Mesendoderm (in vitro differentiated cells): ENCODE results near the gene MAP3K13.

Experiments
- DNase-seq: peaks from one replicate; pipeline ENCODE4 v3.0.0; 2013
- H2AK5ac ChIP-seq: 2 replicates; pipeline ENCODE4 v1.6.1; 2013; ENCODE audit warnings: low read length, inconsistent platforms
- H2BK120ac ChIP-seq: 2 replicates; pipeline ENCODE4 v1.6.1; 2013; ENCODE audit warnings: low read depth, mild to moderate bottlenecking, low read length, moderate library complexity, mixed read lengths
- H2BK15ac ChIP-seq: replicated peaks from 2 replicates; pipeline ENCODE4 v1.6.1; 2013; ENCODE audit warnings: low read depth, mild to moderate bottlenecking, moderate library complexity
- H2BK5ac ChIP-seq: 2 replicates; pipeline ENCODE4 v1.6.1; 2013; ENCODE audit warnings: low read length, inconsistent platforms
- H3K18ac ChIP-seq: 2 replicates; pipeline ENCODE4 v1.6.1; 2013; ENCODE audit warnings: mild to moderate bottlenecking, low read length, mixed read lengths
- H3K23ac ChIP-seq: one replicate; pipeline ENCODE4 v1.6.1; 2013; ENCODE audit warnings: low read length
- H3K27ac ChIP-seq: 2 replicates; pipeline ENCODE4 v1.5.1; 2013; ENCODE audit warnings: low read depth, mild to moderate bottlenecking, inconsistent platforms, low read length, moderate library complexity
- H3K27me3 ChIP-seq: 2 replicates; pipeline ENCODE4 v1.6.1; 2013; ENCODE audit warnings: low read length, control low read depth, mild to moderate bottlenecking, inconsistent platforms; ENCODE audit not compliant: insufficient read depth, poor library complexity
- H3K36me3 ChIP-seq: 2 replicates; pipeline ENCODE4 v1.6.1; 2013; ENCODE audit warnings: low read length, inconsistent platforms; ENCODE audit not compliant: control insufficient read depth, insufficient read depth
- H3K4ac ChIP-seq: one replicate; pipeline ENCODE4 v1.6.1; 2013; ENCODE audit warnings: low read depth, mild to moderate bottlenecking, low read length, moderate library complexity
- H3K4me1 ChIP-seq: 2 replicates; pipeline ENCODE4 v1.6.1; 2013; ENCODE audit warnings: low read depth, low read length, inconsistent platforms; ENCODE audit not compliant: control insufficient read depth
- H3K4me2 ChIP-seq: 2 replicates; pipeline ENCODE4 v1.6.1; 2013; ENCODE audit warnings: low read length
- H3K4me3 ChIP-seq: 2 replicates; pipeline ENCODE4 v1.5.1; 2013; ENCODE audit warnings: mild to moderate bottlenecking, low read length
- H3K56ac ChIP-seq: one replicate; pipeline ENCODE4 v1.6.1; 2013; ENCODE audit warnings: low read length
- H3K79me1 ChIP-seq: 2 replicates; pipeline ENCODE4 v1.6.1; 2013; ENCODE audit warnings: low read length, inconsistent platforms
- H3K79me2 ChIP-seq: 2 replicates; pipeline ENCODE4 v1.6.1; 2013; ENCODE audit warnings: mild to moderate bottlenecking, low read length; ENCODE audit not compliant: control insufficient read depth, insufficient read depth
- H3K9ac ChIP-seq: 2 replicates; pipeline ENCODE4 v1.6.1; 2013; ENCODE audit warnings: low read length, inconsistent platforms
- H4K5ac ChIP-seq: one replicate; pipeline ENCODE4 v1.6.1; 2013; ENCODE audit warnings: low read length
- H4K8ac ChIP-seq: one replicate; pipeline ENCODE4 v1.6.1; 2013; ENCODE audit warnings: low read depth, mild to moderate bottlenecking, control low read depth, low read length, moderate library complexity
- WGBS: extraction: QIAGEN DNeasy Blood & Tissue Kit; methylation state at CpG from one replicate; pipeline ENCODE4 v1.1.7; 2013; ENCODE audit warnings: low lambda C conversion rate, missing lambda C conversion rate; ENCODE audit not compliant: insufficient coverage; ENCODE audit errors: extremely low coverage; 5-methylcytosine and 5-hydroxymethylcytosine counted together

Gene MAP3K13

GRCh38 chr3:185423178-185423577 is 60.2 kb downstream of the MAP3K13 start:
- Histone ChIP-seq H2BK5ac (no peak overlapping the region), H3K79me2 (no peaks in the 10 kb centered on the region), H3K36me3 (no peaks in the 10 kb centered on the region), H2AK5ac (no peak overlapping the region), H3K79me1 (no peaks in the 10 kb centered on the region), H3K23ac (no peak overlapping the region), H3K9ac (no peak overlapping the region), H4K5ac (no peak overlapping the region), H3K4me3 (no peak overlapping the region), H3K27ac (no peak overlapping the region), H3K56ac (no peak overlapping the region), H3K4me1 (no peaks in the 10 kb centered on the region), H2BK15ac (no peak overlapping the region), H3K4me2 (no peak overlapping the region), H3K27me3 (no peaks in the 10 kb centered on the region), H3K18ac (no peak overlapping the region), H4K8ac (no peak overlapping the region), H3K4ac (no peak overlapping the region), H2BK120ac (no peak overlapping the region)
- peak; percentile 18 for DNase-seq
- WGBS, result no CpG with 5 or more reads among the region's 3 CpGs

GRCh38 chr3:185424435-185424834 is 61.5 kb downstream of the MAP3K13 start:
- Histone ChIP-seq H3K79me2 (no peaks in the 10 kb centered on the region), H4K8ac (no peak overlapping the region), H4K5ac (no peak overlapping the region), H3K9ac (no peak overlapping the region), H3K23ac (no peak overlapping the region), H2BK15ac (no peak overlapping the region), H3K79me1 (no peaks in the 10 kb centered on the region), H3K4me3 (no peak overlapping the region), H3K4me2 (no peak overlapping the region), H2BK5ac (no peak overlapping the region), H2BK120ac (no peak overlapping the region), H3K27ac (no peak overlapping the region), H3K36me3 (no peaks in the 10 kb centered on the region), H2AK5ac (no peak overlapping the region), H3K27me3 (no peaks in the 10 kb centered on the region), H3K18ac (no peak overlapping the region), H3K4ac (no peak overlapping the region), H3K56ac (no peak overlapping the region), H3K4me1 (no peaks in the 10 kb centered on the region)
- no CpG with 5 or more reads among the region's 1 CpG for WGBS
- no peak for DNase-seq

- Histone ChIP-seq H4K5ac (no peak overlapping the region), H3K27ac (no peak overlapping the region), H3K23ac (no peak overlapping the region), H3K27me3 (no peaks in the 10 kb centered on the region), H3K4me1 (no peaks in the 10 kb centered on the region), H2AK5ac (no peak overlapping the region), H3K9ac (no peak overlapping the region), H3K79me1 (no peaks in the 10 kb centered on the region), H2BK120ac (no peak overlapping the region), H2BK5ac (no peak overlapping the region), H3K56ac (no peak overlapping the region), H4K8ac (no peak overlapping the region), H2BK15ac (no peak overlapping the region), H3K18ac (no peak overlapping the region), H3K4me3 (no peak overlapping the region), H3K4me2 (no peak overlapping the region), H3K36me3 (no peaks in the 10 kb centered on the region), H3K4ac (no peak overlapping the region), H3K79me2 (no peaks in the 10 kb centered on the region)
- no CpG with 5 or more reads among the region's 4 CpGs for WGBS
- DNase-seq, result no peak
These were observed 67.4 kb downstream of the MAP3K13 start for GRCh38 chr3:185430375-185430774.

GRCh38 chr3:185439745-185440466 is 77.0 kb downstream of the MAP3K13 start:
- Histone ChIP-seq H3K56ac (no peak overlapping the region), H3K9ac (no peak overlapping the region), H2AK5ac (no peak overlapping the region), H4K5ac (no peak overlapping the region), H3K36me3 (no peaks in the 10 kb centered on the region), H2BK120ac (no peak overlapping the region), H3K79me1 (no peaks in the 10 kb centered on the region), H4K8ac (no peak overlapping the region), H3K4me2 (no peak overlapping the region), H3K79me2 (no peaks in the 10 kb centered on the region), H3K27me3 (peaks cover 2% of the 10 kb centered on the region), H2BK5ac (no peak overlapping the region), H3K23ac (no peak overlapping the region), H3K27ac (no peak overlapping the region), H3K4ac (no peak overlapping the region), H3K18ac (no peak overlapping the region), H2BK15ac (no peak overlapping the region), H3K4me1 (no peaks in the 10 kb centered on the region), H3K4me3 (no peak overlapping the region)
- DNase-seq, result no peak
- WGBS, result no CpG with 5 or more reads among the region's 7 CpGs

GRCh38 chr3:185442031-185442430 is 79.1 kb downstream of the MAP3K13 start:
- WGBS, result 100% methylated on average over 1 of the region's 6 CpGs
- no peak overlapping the region for H2BK15ac ChIP-seq
- H3K4me3 ChIP-seq, result no peak overlapping the region
- no peaks in the 10 kb centered on the region for H3K79me2 ChIP-seq
- H3K23ac ChIP-seq, result no peak overlapping the region
- no peak overlapping the region for H3K27ac ChIP-seq
- H3K9ac ChIP-seq, result no peak overlapping the region
- no peak overlapping the region for H4K5ac ChIP-seq
- no peak overlapping the region for H3K4ac ChIP-seq
- no peaks in the 10 kb centered on the region for H3K4me1 ChIP-seq
- no peak overlapping the region for H2BK120ac ChIP-seq
- H2AK5ac ChIP-seq, result no peak overlapping the region
- no peak overlapping the region for H4K8ac ChIP-seq
- H3K18ac ChIP-seq, result no peak overlapping the region
- H3K4me2 ChIP-seq, result no peak overlapping the region
- DNase-seq, result no peak
- H3K79me1 ChIP-seq, result no peaks in the 10 kb centered on the region
- H3K56ac ChIP-seq, result no peak overlapping the region
- peaks cover 2% of the 10 kb centered on the region for H3K27me3 ChIP-seq
- H3K36me3 ChIP-seq, result no peaks in the 10 kb centered on the region
- H2BK5ac ChIP-seq, result no peak overlapping the region

- Histone ChIP-seq H3K27me3 (peaks cover 2% of the 10 kb centered on the region), H2AK5ac (no peak overlapping the region), H2BK15ac (no peak overlapping the region), H3K4me3 (no peak overlapping the region), H3K4me1 (no peaks in the 10 kb centered on the region), H3K79me1 (no peaks in the 10 kb centered on the region), H4K5ac (no peak overlapping the region), H3K23ac (no peak overlapping the region), H3K56ac (no peak overlapping the region), H2BK5ac (no peak overlapping the region), H3K27ac (no peak overlapping the region), H3K36me3 (no peaks in the 10 kb centered on the region), H4K8ac (no peak overlapping the region), H3K9ac (no peak overlapping the region), H3K79me2 (no peaks in the 10 kb centered on the region), H3K4ac (no peak overlapping the region), H3K4me2 (no peak overlapping the region), H2BK120ac (no peak overlapping the region), H3K18ac (no peak overlapping the region)
- no CpG with 5 or more reads among the region's 2 CpGs for WGBS
- no peak for DNase-seq
These were observed 81.4 kb downstream of the MAP3K13 start for GRCh38 chr3:185444329-185444728.
